ENCODE measurements around the gene C7. TPM values are rescaled to one million over a fixed set of nuclear protein-coding genes. Genes with fewer than 3 reads are reported as not detected.

The C7 gene
- total and polyA plus RNA-seq, 2 of the 13 experiments (the other 11 are each of a cell fraction or from before 2014, with no cell fraction given), result 1.7 to 3.5 TPM

- peak; percentile 72 for TF ChIP-seq ZNF503 (CRISPR knock-in tag; IDR thresholded peaks at IDR 0.05)
- TF ChIP-seq CCAR2 (optimal IDR thresholded peaks at IDR 0.05; ENCODE audit: low read depth, low read length), result no peak
- peak; percentile 78 for TF ChIP-seq IKZF5 (CRISPR knock-in tag; IDR thresholded peaks at IDR 0.05)
- TF ChIP-seq ZFP37 (CRISPR knock-in tag; IDR thresholded peaks at IDR 0.05; ENCODE audit: borderline replicate concordance), result no peak
- TF ChIP-seq ISL2 (CRISPR knock-in tag; IDR thresholded peaks at IDR 0.05), result peak; percentile 92
- TF ChIP-seq ZNF841 (CRISPR knock-in tag; IDR thresholded peaks at IDR 0.05; ENCODE audit: borderline replicate concordance), result no peak
- TF ChIP-seq PHF8 (CRISPR knock-in tag; IDR thresholded peaks at IDR 0.05), result no peak
- no peak for TF ChIP-seq MTA3 (CRISPR knock-in tag; IDR thresholded peaks at IDR 0.05)
- peak; percentile 96 for TF ChIP-seq NCOA2 (CRISPR knock-in tag; IDR thresholded peaks at IDR 0.05)
- TF ChIP-seq RAD21 (CRISPR knock-in tag; IDR thresholded peaks at IDR 0.05), result no peak
- TF ChIP-seq THAP9 (CRISPR knock-in tag; IDR thresholded peaks at IDR 0.05; ENCODE audit: borderline replicate concordance), result no peak
- TF ChIP-seq ASH2L (IDR thresholded peaks at IDR 0.05; ENCODE audit: insufficient read length, low read depth, low read length), result peak; percentile 50
- no peak for TF ChIP-seq JUND (CRISPR knock-in tag; IDR thresholded peaks at IDR 0.05)
- peak; percentile 36; the same call in 1 of the 2 replicates for TF ChIP-seq FOSL1 (CRISPR knock-in tag; IDR thresholded peaks at IDR 0.05; ENCODE audit: borderline replicate concordance)
- no peak for TF ChIP-seq THAP7 (CRISPR knock-in tag; IDR thresholded peaks at IDR 0.05)
- TF ChIP-seq RBM39 (IDR thresholded peaks at IDR 0.05; ENCODE audit: low read depth, low read length, poor library complexity, severe bottlenecking), result no peak
- no peak; the same call in 1 of the 2 replicates for TF ChIP-seq ZSCAN25 (CRISPR knock-in tag; IDR thresholded peaks at IDR 0.05)
- no peak for TF ChIP-seq KLF12 (CRISPR knock-in tag; IDR thresholded peaks at IDR 0.05; ENCODE audit: borderline replicate concordance)
- TF ChIP-seq RFX1 (IDR thresholded peaks at IDR 0.05), result no peak
- TF ChIP-seq ZFP1 (CRISPR knock-in tag; IDR thresholded peaks at IDR 0.05), result peak; percentile 70; the same call in 1 of the 2 replicates
- no peak for TF ChIP-seq PCBP1 (IDR thresholded peaks at IDR 0.05; ENCODE audit: borderline replicate concordance, low read depth, low read length)
- no peak for TF ChIP-seq ZKSCAN1 (IDR thresholded peaks at IDR 0.05; ENCODE audit: low read length)
- peak; percentile 70; the same call in 1 of the 2 replicates for TF ChIP-seq IRF2 (CRISPR knock-in tag; IDR thresholded peaks at IDR 0.05)
- TF ChIP-seq GATA4 (IDR thresholded peaks at IDR 0.05; ENCODE audit: borderline replicate concordance, low read depth), result peak; percentile 54; the same call in 1 of the 2 replicates
- no peak for TF ChIP-seq HNRNPLL (IDR thresholded peaks at IDR 0.05; ENCODE audit: low read depth, low read length, poor library complexity, severe bottlenecking)
These were observed 82.1 kb downstream of the C7 start (continued) for GRCh38 chr5:40991168-40991980.
